Stimulated activated CD4-positive, alpha-beta T cell treated with anti-CD3 and anti-CD28 coated beads, Interleukin-1b, Interleukin-23, amount 100 ng/mL, for 4 hours (primary cell): ENCODE results near the gene RETREG3.

Experiments used
- DNase-seq, 2 donors: peaks; one replicate each; pipeline ENCODE4 v3.0.0-alpha.2; 2020; ENCODE audit warnings: low read depth in 2 of 2

Gene RETREG3

DNA sequence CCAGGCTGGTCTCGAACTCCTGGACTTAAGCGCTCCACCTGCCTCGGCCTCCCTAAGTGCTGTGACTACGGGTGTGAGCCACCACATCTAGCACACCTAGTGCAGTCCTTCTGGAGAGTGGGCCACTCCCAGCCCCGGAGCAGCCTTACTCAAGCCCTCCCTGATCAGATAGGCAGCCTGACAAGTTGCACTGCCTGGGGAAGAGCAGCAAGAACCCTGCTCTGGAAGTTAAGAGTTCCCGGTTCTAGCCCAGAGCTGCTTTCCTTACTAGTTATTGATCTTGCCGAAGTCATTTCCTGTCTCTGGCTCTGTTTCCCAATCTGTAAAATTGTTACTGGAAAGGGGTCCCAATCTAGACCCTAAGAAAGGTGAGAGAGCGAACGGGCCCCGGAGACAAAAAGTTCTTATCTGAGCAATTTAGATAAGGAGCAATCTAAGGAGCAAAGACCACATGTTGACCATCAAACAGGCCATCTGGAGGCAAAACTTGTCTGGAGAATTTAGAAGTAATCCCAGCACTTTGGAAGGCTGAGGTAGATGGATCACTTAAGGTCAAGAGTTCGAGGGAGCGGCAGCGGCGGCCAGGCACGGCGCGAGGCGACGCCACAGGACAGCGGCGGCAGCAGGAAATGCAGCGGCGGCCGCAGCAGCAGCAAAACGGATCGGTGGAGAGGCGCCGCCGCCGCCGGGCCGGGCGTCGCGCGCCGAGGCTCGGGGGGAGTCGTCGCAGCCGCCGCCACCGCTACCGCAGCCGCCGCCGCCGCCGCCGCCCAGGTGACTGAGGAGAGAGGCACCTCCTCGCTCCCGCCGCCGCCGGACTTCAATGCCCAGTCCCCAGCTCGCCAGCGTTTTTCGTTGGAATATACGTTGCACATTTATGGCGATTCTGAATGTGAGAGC lies 77.5 kb downstream of the RETREG3 start:
- peak in 1 of 2 donors; percentile 44 for DNase-seq

DNA sequence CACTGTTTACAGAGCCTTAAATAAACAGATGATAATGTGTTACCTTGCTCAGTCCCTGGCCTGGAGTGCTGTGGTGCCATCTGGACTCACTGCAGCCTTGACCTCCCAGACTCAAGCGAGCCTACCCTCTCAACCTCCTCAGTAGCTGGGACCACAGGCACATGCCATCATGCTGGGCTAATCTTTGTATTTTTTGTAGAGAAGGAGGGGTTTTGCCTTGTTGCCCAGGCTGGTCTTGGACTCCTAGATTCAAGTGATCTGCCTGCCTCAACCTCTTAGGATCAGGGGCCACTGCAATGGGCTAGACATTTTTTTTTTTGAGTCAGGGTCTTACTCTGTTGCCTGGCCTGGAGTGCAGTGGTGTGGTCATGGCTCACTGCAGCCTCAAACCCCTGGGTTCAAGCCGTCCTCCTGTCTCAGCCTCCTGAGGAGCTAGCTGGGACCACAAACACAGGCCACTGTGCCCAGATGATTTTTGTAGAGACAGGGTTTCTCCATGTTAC lies 78.2 kb downstream of the RETREG3 start:
- no peak for DNase-seq
